Measurements from ENCODE around the gene EXOC3L1.

EXOC3L1 gene

DNA sequence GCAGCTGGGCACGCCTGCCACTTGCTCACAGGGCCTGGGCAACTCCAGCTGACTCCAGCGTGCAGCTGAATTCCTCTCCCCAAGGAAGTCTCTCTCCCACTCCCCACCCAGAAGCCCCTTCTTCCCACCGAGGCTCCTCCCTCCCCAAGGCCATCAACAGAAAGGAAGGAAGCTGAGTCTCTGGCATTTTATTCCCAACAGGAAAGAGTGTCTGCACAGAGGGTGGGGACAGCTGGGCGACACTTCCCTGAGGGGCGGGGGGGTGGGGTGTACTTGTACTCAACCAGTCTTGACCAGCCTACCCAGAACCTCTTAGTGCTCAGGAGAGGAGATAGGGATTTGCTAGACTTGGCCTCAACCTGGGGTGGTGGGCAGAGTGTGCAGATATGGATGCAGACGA lies at the start of gene EXOC3L1:
EXOC3L1 (minus strand) TSS at position 96 of the 400 bp plus-strand sequence. CDS start 460 bp downstream, outside the sequence.
- no peak for DNase-seq

GRCh38 chr16:67238806-67239470 lies 49.0 kb upstream of the EXOC3L1 start:
- no peak for DNase-seq

DNA sequence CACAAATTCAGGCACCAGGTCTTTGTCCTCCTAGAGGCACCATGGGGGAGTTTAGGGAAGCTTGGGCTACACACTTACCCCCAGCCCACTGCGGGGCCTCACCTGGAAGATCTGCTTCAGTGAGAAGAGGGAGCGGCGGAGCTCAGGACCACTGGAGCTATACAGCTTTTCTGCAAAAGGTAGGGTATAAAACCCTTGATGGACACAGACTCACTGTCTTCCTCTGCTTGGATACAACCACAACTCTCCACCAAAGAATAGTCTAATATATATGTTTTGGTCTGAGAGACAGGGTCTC lies 48.3 kb upstream of the EXOC3L1 start:
- DNase-seq: no peak

DNA sequence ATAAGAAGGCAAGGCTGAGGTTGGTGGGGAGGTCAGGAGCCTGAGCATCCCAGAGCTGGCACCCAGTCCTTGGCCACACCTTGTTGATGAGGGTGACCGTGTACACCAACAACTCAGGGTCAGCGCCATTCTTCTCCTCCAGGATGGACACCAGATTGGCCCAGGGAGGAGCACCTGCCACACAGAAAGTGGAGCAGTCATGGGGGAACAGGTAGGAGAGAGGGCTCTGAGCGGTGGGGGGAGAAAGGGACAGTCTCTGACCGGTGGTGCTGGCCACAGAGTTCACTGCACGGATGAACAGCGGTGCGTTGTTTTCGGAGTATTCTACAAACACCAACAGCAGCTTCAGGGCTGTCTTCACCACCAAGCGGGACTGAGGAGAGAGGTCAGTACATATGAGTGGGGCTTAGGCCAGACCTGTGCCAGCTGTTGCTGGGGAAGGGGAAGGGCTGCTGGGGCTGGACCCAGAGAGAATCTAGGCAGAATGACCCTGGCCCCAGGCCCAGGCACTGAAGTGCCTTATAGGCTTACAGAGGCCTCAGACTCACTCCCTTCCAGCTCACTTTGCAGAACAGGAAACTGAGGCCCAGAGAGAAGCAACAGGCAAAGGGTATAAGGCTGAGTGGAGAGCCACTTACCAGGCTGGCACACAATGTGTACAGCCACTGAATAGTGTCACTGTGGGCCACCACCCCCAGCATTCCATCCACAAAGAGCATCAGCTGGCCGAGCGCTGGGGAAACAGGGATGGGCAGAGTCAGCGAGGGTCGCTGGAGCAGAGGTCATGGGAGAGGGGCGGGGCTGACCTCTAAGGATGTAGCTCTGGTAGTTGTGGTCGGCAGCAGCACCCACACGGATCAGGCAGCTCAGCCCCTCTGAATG lies 47.7 kb upstream of the EXOC3L1 start:
- no peak for DNase-seq

- no peak for DNase-seq
These were observed 46.8 kb upstream of the EXOC3L1 start for GRCh38 chr16:67236563-67237395.

DNA sequence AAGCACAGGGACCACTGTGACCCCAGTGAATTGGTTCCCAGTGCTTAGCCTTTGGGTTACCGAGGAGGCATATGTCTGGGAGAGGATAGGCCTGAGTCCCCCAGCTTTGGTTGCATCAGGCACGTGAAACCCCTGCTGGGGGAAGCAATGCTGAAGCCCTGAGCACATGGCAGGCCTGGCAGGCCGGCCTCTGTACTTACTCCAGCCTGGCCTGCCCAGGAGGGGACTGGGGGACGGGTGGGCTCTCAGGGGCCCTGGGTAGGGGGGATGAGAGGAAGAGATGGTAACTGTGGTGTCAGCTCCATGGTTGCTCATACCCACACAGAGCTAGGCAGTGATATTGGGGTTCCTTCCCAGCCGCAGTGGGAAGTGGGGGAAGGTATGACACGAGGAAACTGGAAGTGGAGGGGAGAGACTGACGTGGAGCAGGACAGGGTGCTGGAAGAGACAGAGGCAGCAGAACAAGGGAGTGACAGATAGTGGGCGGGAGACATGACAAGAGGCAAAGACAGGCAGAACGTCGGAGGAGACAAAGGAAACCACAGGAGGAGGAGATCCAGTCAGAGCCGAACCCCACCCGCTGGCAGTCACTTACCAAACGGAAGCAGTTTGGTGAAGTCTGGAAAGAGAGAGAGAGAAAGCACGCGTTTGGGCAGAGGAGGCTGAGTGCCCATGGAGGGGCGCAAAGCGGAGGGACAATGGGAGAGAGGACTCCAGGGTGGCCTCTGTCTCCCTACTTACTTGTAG lies 46.1 kb upstream of the EXOC3L1 start:
- DNase-seq: no peak

- no peak for DNase-seq
These were observed 44.3 kb upstream of the EXOC3L1 start for GRCh38 chr16:67234180-67234597.

DNA sequence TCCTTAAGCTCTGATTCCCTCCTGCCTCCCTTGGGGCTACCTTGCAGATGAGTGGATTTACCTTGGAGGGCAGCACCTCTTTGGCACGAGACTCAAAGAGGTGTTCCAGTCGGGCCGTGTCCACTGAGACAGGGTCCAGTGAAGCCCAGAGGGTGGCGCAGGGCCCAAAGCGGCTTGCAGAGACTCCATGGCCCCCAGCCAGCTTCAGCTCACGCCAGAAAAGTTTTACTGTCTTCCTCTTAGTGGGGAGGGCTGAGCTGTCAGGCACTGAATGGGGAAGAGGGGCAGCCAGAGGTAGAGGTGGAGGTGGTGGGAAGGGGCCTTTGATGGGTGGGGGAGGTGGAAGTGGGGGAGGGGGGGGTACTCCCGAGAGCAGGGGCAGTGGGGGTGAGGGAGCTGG lies 43.7 kb upstream of the EXOC3L1 start:
- no peak for DNase-seq

- no peak for DNase-seq
These were observed 41.1 kb upstream of the EXOC3L1 start for GRCh38 chr16:67230809-67231660.

GRCh38 chr16:67229906-67230808 lies 40.2 kb upstream of the EXOC3L1 start:
- DNase-seq: no peak

- no peak for DNase-seq
These were observed 39.0 kb upstream of the EXOC3L1 start for GRCh38 chr16:67228905-67229304.

GRCh38 chr16:67228034-67228785 lies 38.3 kb upstream of the EXOC3L1 start:
- DNase-seq: no peak

- no peak for DNase-seq
These were observed 37.6 kb upstream of the EXOC3L1 start for GRCh38 chr16:67227567-67227921.

GRCh38 chr16:67226804-67227566 lies 37.0 kb upstream of the EXOC3L1 start, which contains the start of gene TMEM208:
TSS of gene TMEM208 (plus strand) at chr16:67227130. CDS start at chr16:67227219, 89 bp downstream.
- peak; percentile 96 for DNase-seq

DNA sequence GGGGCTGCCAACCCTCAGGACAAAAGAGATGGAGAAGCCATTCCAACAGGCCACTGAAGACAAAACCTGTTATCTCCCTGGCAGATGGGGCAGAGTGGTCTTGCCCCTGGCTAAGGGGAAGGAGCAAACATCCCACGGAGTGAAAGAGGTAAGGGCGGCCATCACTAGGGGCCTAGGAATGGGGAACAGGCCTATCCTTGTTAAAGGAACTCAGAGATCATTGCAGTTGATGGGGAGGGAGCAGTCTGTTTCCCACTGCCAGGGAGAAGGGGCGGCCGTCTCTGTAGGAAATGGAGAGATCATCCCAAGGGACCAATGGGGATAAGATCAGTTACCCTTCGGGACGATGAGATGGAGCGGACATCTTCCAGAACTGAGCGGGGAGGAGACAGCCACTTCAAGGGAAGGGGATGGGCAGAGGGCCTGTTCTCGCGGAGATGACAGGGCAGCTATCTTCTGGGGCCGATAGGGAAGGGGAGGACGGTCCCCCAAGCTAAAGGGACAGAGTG lies 36.4 kb upstream of the EXOC3L1 start:
- DNase-seq: peak; percentile 72

DNA sequence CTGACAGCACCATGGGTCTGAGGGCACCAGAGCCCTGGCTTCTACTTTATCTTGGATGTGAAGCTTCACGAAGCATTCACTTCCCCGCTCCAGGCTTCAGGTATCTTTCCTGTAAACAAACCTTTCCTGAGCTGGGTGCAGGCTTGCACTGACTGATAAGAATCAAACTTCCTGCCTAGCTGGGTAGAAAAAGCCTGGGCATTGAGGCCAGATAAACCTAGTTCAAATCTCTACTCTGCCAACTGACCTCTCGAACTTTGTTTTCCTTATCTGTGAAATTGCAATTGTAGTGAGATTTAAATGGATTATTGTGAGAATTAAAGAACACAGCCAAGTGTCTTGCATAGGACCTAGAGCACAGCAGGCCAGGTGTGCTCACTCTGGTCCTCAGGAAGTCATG lies 34.1 kb upstream of the EXOC3L1 start:
- no peak for DNase-seq

DNA sequence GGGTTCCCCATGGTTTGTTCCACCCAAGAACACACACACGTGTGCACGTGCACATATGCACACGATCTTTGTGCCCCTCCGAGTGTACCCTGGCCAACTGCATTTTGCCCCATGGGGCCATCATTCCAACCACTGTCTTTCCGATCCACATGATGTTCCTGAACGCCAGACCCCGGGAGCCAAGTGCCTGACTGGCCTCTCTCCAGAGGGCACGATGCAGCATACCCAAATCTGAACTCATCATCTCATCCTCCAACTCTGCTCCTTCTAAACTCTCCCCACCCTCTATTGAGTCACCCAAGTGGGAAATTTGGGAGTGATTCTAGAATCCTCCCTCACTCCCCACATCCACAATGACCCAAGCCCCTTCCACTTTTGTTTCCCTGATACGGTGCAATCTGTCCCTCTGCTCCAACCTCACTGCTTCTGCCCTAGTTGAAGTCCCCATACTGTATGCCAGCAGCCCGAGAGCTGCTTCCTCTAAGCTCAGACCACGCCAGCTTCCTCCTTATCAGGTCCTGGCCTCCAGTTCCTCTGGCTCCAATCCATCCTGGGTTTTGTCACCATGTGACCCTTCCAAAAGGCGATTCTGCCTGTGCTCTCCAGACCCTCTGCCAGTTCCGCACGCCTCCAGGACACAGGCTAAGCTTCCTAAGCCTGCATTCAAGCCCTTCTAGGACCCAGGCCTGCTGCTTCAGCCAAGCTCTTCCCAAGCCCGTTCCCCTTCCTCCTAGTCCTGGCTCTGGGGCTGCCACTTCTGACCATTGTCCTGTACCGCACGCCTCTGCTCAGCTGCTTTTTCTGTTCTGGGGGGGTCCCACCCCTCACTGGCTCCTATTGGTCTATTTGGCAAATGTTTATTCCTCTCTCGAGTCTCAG lies 26.9 kb upstream of the EXOC3L1 start:
- DNase-seq: no peak

DNA sequence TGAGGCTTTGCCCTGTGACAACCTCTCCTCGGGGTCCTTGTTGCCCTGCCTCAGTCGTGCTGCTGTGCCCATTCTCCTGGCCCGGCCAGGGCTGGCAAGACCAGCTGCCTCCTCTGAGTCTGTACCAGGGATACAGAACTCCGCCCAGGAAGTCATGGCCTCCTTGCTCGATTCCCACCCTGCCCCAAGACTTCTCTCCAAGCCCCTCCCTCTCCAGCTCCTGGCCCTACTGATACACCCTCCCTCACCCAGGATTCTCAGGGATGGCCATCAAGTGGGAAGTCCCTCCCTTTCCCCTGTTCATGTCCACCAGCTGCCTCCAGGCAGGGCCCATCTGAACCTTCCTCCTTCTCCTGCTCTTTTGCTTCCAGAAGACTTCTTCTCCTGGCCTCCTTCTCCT lies 25.8 kb upstream of the EXOC3L1 start:
- no peak for DNase-seq

All from NCI-H2171 treated with DMSO at 0.1 percent for 48 hours (cell line).